HepG2 (cell line): ENCODE results near the gene IPPK. TPM values are rescaled to one million over a fixed set of nuclear protein-coding genes. Genes with fewer than 3 reads are reported as not detected.
A peak's percentile ranks its signal among the peaks of the same experiment; 100 is the strongest.

Experiments used
- CBX1 ChIP-seq: IDR thresholded peaks from one replicate; pipeline ENCODE4 v1.6.1; 2016; ENCODE audit warnings: antibody characterized with exemption, low read depth
- GATAD1 ChIP-seq: IDR thresholded peaks from 2 replicates; pipeline ENCODE4 v1.6.1; 2016; ENCODE audit warnings: missing genetic modification reagents, missing compliant biosample characterization
- HMG20A ChIP-seq: IDR thresholded peaks from 2 replicates; pipeline ENCODE4 v1.6.1; 2016; ENCODE audit warnings: borderline replicate concordance
- HMGA1 ChIP-seq: sonication (generic); formaldehyde crosslinking; conservative IDR thresholded peaks from 2 replicates; pipeline ENCODE4 v1.4.0; 2020; ENCODE audit warnings: missing genetic modification reagents
- KLF6 ChIP-seq: IDR thresholded peaks from 2 replicates; pipeline ENCODE4 v1.8.0; 2016; ENCODE audit warnings: missing biosample characterization, missing genetic modification reagents
- MEIS2 ChIP-seq: sonication (generic); formaldehyde crosslinking; IDR thresholded peaks from 2 replicates; pipeline ENCODE4 v1.9.0; 2021; ENCODE audit warnings: mild to moderate bottlenecking, missing genetic modification reagents
- NR2F2 ChIP-seq: IDR thresholded peaks from 2 replicates; pipeline ENCODE4 v1.6.1; 2012; ENCODE audit warnings: low read depth, inconsistent platforms, borderline replicate concordance
- PAF1 ChIP-seq: IDR thresholded peaks from 2 replicates; pipeline ENCODE4 v1.6.1; 2016; ENCODE audit warnings: missing genetic modification reagents, missing compliant biosample characterization
- RAD51 ChIP-seq: fragments of 450-650 bp; IDR thresholded peaks from 2 replicates; pipeline ENCODE4 v1.6.1; 2016; ENCODE audit warnings: borderline replicate concordance
- SMAD3 ChIP-seq: sonication (generic); formaldehyde crosslinking; IDR thresholded peaks from 2 replicates; pipeline ENCODE4 v1.4.0; 2020; ENCODE audit warnings: missing genetic modification reagents
- SRSF1 ChIP-seq: fragments of 200-400 bp; formaldehyde crosslinking; optimal IDR thresholded peaks from 2 replicates; pipeline ENCODE3; 2017; ENCODE audit warnings: mild to moderate bottlenecking, low read depth, low read length, moderate library complexity
- TP53 ChIP-seq: sonication (generic); formaldehyde crosslinking; conservative IDR thresholded peaks from 2 replicates; pipeline ENCODE4 v1.4.0; 2020; ENCODE audit warnings: missing genetic modification reagents
- ZBTB42 ChIP-seq: sonication (generic); formaldehyde crosslinking; IDR thresholded peaks from 2 replicates; pipeline ENCODE4 v1.5.0; 2020; ENCODE audit warnings: mild to moderate bottlenecking, missing genetic modification reagents
- ZFP1 ChIP-seq: IDR thresholded peaks from 2 replicates; pipeline ENCODE4 v1.6.1; 2016
- ZFY ChIP-seq: sonication (generic); formaldehyde crosslinking; IDR thresholded peaks from 2 replicates; pipeline ENCODE4 v1.4.0; 2020; ENCODE audit warnings: missing genetic modification reagents
- ZKSCAN5 ChIP-seq: sonication (generic); formaldehyde crosslinking; IDR thresholded peaks from 2 replicates; pipeline ENCODE4 v1.5.1; 2020; ENCODE audit warnings: mild to moderate bottlenecking, missing genetic modification reagents
- ZMYM4 ChIP-seq: sonication (generic); formaldehyde crosslinking; IDR thresholded peaks from 2 replicates; pipeline ENCODE4 v1.8.1; 2023; ENCODE audit warnings: mild to moderate bottlenecking, missing genetic modification reagents
- ZNF121 ChIP-seq: sonication (generic); formaldehyde crosslinking; IDR thresholded peaks from 2 replicates; pipeline ENCODE4 v1.5.0; 2020; ENCODE audit warnings: mild to moderate bottlenecking, missing genetic modification reagents
- ZNF230 ChIP-seq: sonication (generic); formaldehyde crosslinking; IDR thresholded peaks from 2 replicates; pipeline ENCODE4 v1.4.0; 2020; ENCODE audit warnings: mild to moderate bottlenecking, missing genetic modification reagents
- ZNF484 ChIP-seq: sonication (generic); formaldehyde crosslinking; IDR thresholded peaks from 2 replicates; pipeline ENCODE4 v1.5.1; 2020; ENCODE audit warnings: mild to moderate bottlenecking, low read depth, missing genetic modification reagents, borderline replicate concordance
- ZNF639 ChIP-seq: conservative IDR thresholded peaks from 2 replicates; pipeline ENCODE4 v1.6.1; 2018; ENCODE audit warnings: missing genetic modification reagents
- ZNF788 ChIP-seq: sonication (generic); formaldehyde crosslinking; IDR thresholded peaks from 2 replicates; pipeline ENCODE4 v1.5.0; 2020; ENCODE audit warnings: mild to moderate bottlenecking, missing genetic modification reagents, borderline replicate concordance
- polyA plus RNA-seq, 8 experiments: library from polyadenylated mRNA; depleted of rRNA in 3 of 8; stranded (reverse) in 7 of 8; unstranded in 1 of 8; fragments of >200 nt; fragmentation: Illumina TruSeq in 4 of 8; extraction: Trizol in 4 of 8; gene quantifications; 2 replicates each; pipeline versions ENCODE4 v1.2.1 to v1.2.3, GENCODE V29; 2011 to 2016; ENCODE audit warnings: low read depth in 4 of 8, missing spikeins in 1 of 8, mixed read lengths in 1 of 8; ENCODE audit not compliant: insufficient read depth in 1 of 8
- total RNA-seq, 5 experiments: library from RNA; depleted of rRNA; stranded (reverse); fragments of >200 nt; fragmentation: Illumina TruSeq; extraction: Trizol; gene quantifications; 2 replicates each; pipeline ENCODE4 v1.2.3, GENCODE V29; 2016; ENCODE audit warnings: low read depth in 1 of 5
- TF ChIP-seq, protein P1 (sequence below): IDR thresholded peaks from 2 replicates; pipeline ENCODE4 v1.6.1; 2016; ENCODE audit warnings: control low read depth
- TF ChIP-seq, protein P2 (sequence below): sonication (generic); formaldehyde crosslinking; conservative IDR thresholded peaks from 2 replicates; pipeline ENCODE4 v1.8.0; 2022; ENCODE audit warnings: low read depth, missing genetic modification reagents

IPPK gene
- total and polyA plus RNA-seq, 2 of the 13 experiments (the other 11 are each of a cell fraction or from before 2014, with no cell fraction given) = 9.9 to 14.1 TPM

DNA sequence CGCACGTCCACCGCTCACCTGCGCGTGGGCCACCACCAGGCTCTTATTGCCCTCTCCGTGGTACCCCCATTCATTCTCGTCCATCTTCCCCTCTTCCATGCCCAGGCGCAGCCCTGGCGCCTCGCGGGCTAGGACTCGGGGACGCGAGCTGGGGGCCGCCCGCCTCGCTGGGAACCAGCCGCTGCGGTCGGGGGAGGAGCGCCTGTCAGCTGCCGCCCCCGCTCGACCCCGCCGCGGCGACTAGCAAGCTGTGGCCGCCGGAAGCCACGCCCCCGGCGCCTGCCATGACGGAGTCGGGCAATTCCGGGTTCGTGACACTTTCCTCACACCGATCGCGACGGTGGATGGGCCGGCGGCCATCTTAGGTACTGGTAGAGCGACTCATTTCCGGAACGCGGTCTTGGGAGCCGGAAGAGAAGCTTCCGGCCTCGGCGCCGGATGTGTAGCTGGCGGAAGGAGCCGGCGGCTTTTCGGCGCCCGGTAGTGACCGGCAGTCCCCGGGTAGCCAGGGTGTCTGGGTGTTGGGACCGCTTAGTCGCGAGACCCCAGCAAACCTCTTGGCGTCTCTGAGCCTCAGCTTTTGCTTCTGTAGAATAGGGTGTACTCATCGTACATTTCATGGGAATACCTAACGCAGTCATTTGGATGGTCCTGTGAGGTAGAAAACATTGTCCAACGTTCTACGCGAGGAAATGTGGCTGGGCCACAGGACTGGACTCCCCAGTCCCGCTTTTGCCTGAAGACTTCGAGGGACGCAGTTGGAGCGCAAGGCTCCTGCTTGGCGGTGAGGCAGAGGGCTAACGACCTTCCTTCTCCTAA, at the start of gene IPPK (continued):
- TF ChIP-seq ZNF639 (CRISPR knock-in tag) (peak; percentile 77), CBX1 (peak; percentile 55), TP53 (0 out of 2 replicates have a peak, but pooled peaks have one; percentile 54), NR2F2 (no peak), SMAD3 (CRISPR knock-in tag) (no peak), RAD51 (no peak), KLF6 (no peak), ZNF788 (CRISPR knock-in tag) (peak; percentile 95; the same call in 1 of the 2 replicates), ZFP1 (CRISPR knock-in tag) (peak; percentile 73), HMGA1 (CRISPR knock-in tag) (no peak), ZFY (CRISPR knock-in tag) (peak; percentile 84), GATAD1 (CRISPR knock-in tag) (peak; percentile 93), ZMYM4 (CRISPR knock-in tag) (peak; percentile 76; the same call in 1 of the 2 replicates), ZNF230 (CRISPR knock-in tag) (0 out of 2 replicates have a peak, but pooled peaks have one; percentile 23), ZBTB42 (CRISPR knock-in tag) (0 out of 2 replicates have a peak, but pooled peaks have one; percentile 21), ZNF484 (CRISPR knock-in tag) (no peak), ZNF121 (CRISPR knock-in tag) (peak; percentile 93), ZKSCAN5 (no peak), MEIS2 (CRISPR knock-in tag) (peak; percentile 94), SRSF1 (peak; percentile 26), HMG20A (CRISPR knock-in tag) (no peak), PAF1 (CRISPR knock-in tag) (no peak)
- TF ChIP-seq, protein P1, sequence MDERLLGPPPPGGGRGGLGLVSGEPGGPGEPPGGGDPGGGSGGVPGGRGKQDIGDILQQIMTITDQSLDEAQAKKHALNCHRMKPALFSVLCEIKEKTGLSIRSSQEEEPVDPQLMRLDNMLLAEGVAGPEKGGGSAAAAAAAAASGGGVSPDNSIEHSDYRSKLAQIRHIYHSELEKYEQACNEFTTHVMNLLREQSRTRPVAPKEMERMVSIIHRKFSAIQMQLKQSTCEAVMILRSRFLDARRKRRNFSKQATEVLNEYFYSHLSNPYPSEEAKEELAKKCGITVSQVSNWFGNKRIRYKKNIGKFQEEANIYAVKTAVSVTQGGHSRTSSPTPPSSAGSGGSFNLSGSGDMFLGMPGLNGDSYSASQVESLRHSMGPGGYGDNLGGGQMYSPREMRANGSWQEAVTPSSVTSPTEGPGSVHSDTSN (CRISPR knock-in tag) = 0 out of 2 replicates have a peak, but pooled peaks have one; percentile 12
- TF ChIP-seq, protein P2, sequence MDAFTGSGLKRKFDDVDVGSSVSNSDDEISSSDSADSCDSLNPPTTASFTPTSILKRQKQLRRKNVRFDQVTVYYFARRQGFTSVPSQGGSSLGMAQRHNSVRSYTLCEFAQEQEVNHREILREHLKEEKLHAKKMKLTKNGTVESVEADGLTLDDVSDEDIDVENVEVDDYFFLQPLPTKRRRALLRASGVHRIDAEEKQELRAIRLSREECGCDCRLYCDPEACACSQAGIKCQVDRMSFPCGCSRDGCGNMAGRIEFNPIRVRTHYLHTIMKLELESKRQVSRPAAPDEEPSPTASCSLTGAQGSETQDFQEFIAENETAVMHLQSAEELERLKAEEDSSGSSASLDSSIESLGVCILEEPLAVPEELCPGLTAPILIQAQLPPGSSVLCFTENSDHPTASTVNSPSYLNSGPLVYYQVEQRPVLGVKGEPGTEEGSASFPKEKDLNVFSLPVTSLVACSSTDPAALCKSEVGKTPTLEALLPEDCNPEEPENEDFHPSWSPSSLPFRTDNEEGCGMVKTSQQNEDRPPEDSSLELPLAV (CRISPR knock-in tag) = no peak
